NCI-H510A (cell line): ENCODE results near the gene LRRC74B.
"Not testable (repeated sequence)": the region's sequence is repeated elsewhere in the genome, so short reads cannot be mapped to it uniquely, and the experiment has no call there.

ENCODE experiments used
- DNase-seq: peaks from one replicate; lab custom pipeline; 2025; lab: John Stamatoyannopoulos, UW

LRRC74B gene

DNA sequence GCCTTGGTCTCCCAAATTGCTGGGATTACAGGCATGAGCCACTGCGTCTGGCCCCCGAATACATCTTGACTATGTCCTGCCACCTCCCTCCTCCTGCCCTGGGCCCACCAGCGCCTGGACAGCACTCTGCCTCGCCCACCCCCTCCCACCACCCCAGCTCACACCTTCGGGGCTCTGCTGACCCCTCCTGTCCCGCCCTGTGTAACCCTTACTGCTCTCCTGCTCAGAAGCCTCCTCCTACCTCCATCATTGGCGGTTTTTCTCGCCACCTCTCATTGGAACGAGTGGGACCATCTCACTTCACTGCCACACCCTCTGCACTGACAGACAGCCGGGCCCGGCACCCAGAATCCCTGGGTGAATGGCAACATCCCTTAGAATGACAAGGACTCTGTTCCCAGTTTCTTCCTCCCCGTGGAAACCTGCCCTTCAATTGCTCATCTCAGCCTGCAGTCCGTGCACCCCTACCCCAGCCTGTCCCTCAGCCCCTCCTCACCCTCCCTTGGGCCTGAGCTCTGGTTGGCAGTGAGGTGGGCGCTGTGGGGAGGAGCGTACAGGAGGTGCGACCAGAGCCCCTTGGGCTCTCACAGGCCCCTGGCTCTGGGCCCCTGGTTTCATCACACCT, 32.2 kb downstream of the LRRC74B start:
- DNase-seq = no peak

DNA sequence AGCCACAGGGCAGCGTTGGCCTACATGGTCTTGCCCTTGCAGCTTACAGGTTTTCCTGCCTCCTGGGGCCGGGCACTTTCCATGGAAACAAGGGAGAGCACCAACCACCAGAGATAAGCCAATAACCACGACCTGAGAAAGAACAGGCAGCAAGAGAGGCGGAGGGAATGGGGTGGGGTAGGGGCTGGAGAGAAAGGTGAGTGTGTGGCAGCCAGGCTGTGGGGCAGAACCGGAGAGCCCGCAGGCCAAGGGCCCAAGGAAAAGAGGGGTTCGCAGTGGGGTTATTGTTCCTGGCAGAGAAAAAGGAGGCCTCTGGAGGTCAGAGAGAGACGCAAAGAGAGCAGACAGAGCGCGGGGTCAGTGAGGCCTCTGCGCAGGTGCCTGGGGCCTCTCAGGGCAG, 33.2 kb downstream of the LRRC74B start:
- no peak for DNase-seq

DNA sequence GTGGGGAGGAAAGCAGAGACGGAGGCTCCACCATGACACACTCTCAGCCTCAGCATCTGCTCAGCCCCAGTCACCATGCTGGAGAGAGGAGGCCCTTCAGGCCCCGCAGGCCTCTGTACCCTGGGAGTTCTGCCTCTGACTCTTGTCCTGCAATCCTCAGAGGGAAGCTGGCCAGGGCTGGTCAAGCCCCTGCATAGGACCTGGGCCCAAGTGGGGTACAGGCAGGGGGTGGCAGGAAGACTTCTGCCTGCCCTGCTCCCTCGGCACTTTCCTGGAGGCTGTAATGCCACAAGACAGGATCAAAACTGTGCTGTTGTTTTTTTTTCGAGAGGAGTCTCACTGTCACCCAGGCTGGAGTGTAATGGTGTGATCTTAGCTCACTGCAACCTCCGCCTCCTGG, 33.7 kb downstream of the LRRC74B start:
- DNase-seq = no peak

DNA sequence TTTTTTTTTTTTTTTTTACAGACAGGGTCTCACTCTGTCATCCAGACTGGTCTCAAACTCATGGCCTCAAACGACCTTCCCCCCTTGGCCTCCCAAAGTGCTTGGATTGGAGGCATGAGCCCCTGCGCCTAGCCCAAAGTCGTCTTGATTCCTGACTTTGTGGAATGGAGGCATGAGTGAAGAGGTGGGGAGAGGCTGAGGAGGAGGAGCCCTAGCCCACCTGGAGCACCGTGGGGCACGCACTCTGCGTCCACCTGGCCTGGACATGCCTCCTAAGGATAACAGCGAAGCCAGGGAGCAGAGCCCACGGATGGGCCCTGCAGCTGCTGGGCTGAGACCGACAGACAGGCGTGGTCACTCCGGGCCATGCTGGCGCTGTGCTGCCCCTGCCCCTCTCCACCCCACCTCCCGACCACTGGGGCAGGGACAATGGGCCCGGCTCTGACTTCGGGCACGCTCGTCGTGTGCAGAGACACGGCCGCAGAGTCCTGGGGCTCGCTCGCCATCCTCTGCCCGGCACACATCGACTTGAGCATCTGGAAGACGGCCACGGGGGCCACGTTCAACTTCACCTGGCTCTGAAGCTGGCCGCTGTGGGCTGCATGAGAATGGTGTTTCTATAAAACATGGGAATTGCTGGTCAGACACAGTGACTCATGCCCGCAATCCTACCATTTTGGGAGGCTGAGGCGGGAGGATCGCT, 34.8 kb downstream of the LRRC74B start:
- DNase-seq = no peak

DNA sequence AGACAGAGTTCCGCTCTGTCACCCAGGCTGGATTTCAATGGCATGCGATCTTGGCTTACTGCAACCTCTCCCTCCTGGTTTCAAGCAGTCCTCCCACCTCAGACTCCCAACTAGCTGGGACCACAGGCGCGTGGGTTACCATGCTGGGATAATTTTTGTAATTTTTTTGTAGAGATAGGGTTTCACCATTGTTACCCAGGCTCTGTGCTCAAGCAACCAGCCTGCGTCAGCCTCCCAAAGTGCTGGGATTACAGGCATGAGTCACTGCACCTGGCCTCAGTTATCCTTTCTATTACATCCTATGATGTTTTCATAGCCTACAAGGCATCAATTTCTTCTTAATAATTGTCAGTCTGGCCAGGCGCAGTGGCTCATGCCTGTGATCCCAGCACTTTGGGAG, 36.5 kb downstream of the LRRC74B start:
- DNase-seq = no peak

DNA sequence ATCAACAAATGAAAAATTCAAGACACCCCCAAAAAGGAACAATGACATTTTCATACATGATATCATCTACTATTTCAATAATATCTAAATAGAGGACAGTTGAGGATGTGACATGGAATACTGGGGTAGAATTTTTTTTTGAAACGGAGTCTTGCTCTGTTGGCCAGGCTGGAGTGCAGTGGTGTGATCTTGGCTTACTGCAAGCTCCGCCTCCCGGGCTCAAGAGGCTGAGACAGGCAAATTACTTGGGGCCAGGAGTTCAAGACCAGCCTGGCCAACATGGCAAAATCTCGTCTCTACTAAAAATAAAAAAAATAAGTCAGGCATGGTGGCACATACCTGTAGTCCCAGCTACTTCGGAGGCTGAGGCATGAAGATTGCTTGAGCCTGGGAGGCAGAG, 41.4 kb downstream of the LRRC74B start:
- DNase-seq = no peak

DNA sequence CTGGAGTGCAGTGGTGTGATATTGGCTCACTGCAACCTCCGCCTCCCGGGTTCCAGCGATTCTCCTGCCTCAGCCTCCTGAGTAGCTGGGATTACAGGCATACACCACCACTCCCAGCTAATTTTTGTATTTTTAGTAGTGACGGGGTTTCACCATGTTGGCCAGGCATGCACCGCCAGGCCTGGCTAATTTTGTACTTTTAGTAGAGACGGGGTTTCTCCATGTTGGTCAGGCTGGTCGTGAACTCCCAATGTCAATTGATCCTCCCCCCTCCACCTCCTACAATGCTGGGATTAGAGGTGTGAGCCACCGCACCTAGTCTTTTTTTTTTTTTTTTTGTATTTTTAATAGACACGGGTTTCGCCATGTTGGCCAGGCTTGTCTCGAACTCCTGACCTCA, 42.2 kb downstream of the LRRC74B start:
- DNase-seq = not testable (repeated sequence)

DNA sequence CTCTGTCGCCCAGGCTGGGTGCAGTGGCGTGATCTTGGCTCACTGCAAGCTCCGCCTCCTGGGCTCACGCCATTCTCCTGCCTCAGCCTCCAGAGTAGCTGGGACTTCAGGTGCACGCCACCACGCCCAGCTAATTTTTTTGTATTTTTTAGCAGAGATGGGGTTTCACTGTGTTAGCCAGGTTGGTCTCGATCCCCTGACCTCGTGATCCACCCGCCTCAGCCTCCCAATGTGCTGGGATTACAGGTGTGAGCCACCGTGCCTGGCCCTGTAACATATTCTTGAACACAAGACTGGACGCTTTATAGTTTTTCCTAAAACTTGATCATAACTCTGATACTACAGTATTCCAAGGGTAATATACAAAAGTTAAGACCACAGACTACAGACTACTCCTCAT, 45.5 kb downstream of the LRRC74B start:
- DNase-seq = not testable (repeated sequence)

DNA sequence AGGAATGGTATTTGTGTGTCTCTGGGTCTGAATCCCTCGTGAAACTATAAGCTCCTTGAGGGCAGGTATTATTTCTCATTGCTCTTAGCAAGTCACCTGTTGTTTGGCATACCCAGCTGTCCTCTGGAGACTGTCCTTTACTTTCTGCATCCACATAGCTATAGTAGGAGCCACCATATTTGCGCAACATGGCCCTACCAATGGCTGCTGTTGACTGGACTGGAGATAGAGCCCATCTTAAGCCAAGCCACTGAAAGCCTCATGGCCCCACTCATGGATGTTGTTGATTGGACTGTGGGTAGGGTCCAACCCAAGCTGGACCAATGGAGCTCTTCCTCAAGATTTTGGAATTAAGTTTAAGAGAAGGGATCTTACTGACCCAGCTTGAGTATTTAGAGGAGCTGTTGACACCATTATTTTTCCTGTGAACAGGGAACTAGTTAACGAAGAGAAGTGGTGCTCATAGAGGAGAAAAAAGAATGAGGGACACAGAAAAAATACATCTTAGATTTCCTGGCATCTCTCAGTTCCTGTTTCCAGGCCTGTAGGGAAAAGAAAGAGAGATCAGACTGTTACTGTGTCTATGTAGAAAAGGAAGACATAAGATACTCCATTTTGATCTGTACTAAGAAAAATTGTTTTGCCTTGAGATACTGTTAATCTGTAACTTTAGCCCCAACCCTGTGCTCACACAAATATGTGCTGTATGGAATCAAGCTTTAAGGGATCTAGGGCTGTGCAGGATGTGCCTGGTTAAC, 47.2 kb downstream of the LRRC74B start:
- DNase-seq = no peak

DNA sequence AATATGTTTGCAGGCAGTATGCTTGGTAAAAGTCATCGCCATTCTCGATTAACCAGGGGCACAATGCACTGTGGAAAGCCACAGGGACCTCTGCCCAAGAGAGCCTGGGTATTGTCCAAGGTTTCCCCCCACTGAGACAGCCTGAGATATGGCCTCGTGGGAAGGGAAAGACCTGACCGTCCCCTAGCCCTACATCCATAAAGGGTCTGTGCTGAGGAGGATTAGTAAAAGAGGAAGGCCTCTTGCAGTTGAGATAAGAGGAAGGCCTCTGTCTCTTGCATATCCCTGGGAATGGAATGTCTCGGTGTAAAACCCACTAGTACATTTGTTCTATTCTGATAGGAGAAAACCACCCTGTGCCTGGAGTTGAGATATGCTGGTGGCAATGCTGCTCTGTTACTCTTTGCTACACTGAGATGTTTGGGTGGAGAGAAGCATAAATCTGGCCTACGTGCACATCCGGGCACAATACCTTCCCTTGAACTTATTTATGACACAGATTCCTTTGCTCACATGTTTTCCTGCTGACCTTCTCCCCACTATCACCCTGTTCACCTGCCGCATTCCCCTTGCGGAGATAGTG, 47.9 kb downstream of the LRRC74B start:
- not testable (repeated sequence) for DNase-seq

DNA sequence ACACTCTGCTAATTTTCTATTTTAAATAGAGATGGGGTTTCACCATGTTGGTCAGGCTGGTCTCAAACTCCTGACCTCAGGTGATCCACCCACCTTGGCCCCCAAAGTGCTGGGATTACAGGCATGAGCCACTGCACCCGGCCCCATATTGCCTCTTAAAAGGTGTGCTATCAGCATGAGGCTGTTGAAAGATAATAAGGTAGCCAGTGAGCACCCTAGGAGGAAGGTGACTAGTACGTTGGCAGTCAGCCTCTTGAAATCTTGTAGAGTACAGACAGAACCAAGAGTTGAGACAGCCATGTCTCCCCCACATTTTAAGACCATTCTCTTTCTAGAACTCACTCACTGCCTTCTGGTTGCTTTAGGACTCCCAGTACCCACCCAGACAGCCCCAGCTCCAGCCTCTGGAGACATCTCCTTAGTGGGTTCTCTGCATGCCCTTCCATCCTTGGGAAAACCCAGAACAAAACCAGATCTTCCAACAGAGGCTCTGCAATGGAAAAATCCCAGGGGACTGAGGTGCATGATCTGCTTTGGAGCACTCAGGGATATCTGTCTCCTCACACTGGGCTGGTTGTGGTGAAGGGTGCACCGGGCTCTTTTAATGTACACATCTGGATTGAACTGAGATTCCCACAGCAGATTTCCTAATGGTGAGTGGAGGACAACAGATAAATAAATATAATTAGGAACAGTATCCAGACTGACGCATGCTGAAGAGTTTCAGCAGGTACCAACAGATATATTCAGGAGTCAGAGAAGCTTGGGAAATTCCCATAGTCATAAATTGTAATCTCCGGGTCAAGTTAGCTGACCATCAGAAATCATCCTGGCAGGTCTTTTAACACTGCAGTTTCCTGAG, 49.4 kb downstream of the LRRC74B start:
- DNase-seq = no peak

DNA sequence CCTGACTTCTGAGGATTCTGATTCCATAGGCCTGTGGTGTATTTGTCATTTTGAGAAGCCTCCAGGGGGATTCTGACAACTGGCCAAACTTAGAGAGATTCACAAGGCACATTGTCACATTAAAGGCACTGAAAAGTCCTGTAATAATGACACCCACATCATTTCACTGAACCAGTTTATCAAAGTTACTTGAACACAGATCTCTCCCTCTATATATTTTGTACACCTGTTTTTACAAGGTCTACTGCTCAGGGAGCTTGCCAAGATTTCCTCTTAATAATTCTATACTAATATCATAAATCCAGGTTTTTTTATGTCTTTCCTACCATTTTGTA, 50.0 kb downstream of the LRRC74B start:
- DNase-seq = no peak

DNA sequence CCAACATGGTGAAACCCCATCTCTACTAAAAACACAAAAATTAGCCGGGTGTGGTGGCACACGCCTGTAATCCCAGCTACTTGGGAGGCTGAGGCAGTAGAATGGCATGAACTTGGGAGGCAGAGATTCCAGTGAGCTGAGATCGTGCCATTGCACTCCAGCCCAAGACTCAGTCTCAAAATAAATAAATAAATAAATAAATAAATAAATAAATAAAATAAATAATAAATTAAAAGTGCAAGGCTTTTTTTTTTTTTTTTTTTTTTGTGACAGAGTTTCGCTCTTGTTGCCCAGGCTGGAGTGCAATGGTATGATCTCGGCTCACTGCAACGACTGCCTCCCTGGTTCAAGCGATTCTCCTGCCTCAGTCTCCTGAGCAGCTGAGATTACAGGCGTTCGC, 51.1 kb downstream of the LRRC74B start:
- DNase-seq = not testable (repeated sequence)

DNA sequence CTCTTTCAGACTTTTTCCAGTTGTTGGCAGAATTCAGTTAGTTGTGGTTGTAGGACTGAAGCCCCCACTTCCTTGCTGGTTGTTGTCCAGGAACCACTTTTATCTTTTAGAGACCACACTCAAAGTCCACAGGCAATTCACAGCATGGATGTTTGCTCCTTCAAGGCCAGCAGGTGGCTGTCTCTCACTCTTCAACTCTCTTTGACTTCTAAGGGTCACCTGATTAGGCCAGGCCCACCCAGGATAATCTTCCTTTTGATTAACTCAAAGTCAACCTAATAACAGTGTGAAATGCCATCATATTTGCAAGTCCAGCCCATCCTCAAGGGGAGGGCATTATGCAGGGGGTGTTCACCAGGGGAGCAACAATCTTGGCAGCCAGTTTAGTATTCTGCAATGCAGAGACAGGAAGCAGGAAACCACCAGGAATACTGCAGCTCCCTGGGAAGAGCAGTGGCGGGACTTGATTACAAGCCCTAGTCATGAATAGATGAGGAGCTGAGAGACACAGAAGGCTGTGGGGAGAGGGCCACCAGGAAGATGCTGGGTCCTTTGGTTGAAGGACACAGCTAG, 52.4 kb downstream of the LRRC74B start:
- DNase-seq = no peak

DNA sequence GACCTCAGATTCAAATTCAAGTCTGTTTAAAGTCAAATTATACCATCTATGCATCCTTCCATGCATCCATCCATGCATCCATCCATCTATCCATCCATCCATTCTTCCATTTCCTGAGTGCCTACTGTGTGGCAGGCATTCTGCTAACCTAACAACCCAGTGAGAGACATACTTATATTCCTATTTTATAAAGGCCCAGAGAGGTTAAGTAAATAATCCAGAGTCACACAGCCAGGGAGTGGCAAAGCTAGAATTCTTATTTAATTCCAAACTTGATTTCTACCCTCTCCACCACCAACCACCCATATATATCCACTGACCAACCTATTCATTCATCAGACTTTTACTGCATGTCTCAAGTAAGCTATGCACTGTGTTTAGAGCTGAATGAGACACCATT, 53.8 kb downstream of the LRRC74B start:
- no peak for DNase-seq

DNA sequence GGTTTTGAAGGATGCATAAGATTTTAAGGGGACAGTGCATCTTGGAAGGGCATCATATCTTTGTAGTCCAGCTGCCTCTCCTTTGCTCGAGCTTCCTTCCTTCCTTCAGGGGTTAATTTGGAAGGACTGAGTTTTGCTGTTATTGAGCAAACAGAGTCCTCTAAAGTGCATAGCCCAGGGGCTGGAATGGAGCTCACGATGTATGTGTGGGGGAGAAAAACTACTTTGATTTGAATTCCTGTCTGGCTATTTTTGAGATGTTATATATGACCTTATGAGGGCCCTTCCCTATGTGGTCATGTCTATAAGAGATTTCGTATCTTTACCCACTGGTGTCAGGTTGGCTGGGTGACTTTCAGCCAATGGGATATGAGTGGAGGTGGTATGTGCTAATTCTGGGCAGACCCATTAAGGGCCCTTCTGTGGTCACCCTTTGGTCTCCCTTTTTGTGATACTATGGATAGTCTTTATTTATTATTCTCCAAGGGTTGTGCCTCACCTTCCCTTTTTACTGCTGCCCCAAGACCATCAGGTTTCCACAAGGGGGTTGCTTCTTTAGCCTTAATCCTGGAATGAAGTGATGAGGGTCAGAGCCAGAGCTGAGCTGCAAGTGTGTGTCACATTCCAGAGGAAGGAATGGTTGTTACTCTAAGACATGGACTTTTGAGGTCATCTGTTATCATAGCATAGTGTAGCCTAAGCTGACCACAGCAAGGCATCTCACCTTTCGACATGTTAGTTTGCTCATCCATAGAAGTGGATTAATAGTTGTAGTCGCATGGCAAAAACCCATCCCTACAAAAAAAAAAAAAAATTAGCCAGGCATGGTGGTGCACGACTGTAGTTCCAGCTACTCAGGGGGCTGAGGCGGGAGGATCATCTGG, 54.6 kb downstream of the LRRC74B start:
- no peak for DNase-seq

DNA sequence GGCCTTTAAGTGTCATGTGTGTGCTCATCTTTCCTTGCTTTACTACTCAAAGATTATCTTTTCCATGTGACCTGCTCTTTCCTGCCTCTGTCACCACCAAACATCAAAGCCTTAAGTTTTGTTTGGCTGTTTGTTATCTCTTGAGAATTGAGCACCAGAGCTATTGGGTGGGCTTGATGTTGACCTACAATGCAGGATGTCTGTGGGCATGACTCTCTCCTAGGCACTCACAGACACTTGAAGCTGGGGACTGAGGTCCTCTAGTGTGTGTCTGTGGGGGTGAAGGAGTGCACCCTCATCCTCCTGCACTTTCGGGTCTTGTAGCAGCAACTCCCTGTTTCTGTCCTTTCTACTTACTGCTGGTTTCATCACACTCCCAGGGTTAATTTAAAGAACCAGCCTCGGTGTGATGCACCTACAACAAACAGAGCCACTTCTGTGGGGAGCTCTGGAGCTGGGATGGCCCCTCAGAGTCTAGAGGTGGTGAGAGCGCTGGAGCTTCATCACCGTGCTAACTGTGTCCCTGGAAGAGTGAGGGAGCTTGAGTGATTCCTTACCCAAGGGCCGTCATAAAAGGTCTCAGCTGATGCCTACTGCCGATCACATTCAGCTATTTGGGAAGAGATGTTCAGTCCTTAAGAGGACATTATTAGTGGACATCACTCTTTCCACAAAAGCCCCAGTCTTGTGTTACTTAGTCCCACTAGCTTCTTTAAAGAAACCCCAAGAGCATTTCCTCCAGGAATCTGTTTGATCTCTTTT, 56.3 kb downstream of the LRRC74B start:
- no peak for DNase-seq

DNA sequence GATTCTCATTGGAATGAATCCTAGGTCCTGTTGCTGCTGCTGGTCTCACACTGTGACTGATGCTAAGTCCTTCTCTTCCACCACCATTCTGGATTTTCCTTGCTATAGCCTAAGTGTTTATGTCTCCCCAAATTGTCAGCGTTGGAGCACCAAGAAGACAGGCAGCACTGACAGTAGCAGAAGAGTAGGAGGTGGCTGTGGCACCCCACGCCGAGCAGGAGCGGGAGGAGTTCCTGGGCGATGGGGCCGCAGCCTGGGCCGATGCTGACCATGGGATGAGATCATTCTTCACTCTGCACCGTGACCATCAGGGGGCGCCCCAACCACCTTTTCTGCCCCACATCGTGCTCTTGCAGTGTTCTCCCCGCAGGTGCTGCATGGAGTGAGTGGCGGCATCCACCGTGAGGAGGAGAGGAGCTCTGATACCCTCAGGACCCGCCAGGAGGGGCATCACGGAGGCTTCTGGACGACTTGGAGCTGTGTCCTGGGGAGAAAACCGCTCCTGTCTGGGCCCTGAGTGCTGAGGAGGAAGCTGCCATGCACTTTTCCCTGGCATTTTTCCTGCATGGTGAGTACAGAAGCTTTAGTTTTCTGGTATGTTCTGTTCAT, 57.0 kb downstream of the LRRC74B start:
- peak; percentile 42 for DNase-seq

DNA sequence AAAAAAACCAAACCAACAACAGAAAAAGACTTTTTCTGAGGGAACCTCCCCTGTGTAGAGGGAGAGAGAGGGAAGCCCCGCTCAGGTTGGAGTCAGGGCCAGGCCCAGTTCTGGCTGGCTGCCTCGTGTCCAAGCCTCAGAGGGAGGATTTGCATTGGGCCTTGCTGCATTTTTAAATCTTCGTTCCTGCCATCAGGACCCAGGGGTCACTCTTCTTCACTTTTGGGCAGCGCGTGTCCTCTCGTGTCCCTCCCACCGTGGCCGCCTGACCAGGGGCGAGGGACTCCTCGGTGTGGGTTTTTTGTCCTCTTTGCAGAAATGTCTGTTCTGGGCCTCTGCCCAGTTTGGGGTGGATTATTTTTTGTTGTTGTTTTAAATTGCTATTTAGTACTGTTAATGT, 57.9 kb downstream of the LRRC74B start:
- DNase-seq = no peak
